GM18519 (cell line): ENCODE measurements around the gene GPR141.

Source experiments
- ATAC-seq: cut with Tn5 transposase; IDR thresholded peaks from one replicate; pipeline ENCODE4 v1.9.1; 2021; ENCODE audit warnings: mild to moderate bottlenecking, moderate library complexity; ENCODE audit not compliant: unreplicated experiment, low FRiP score

The GPR141 gene

GRCh38 chr7:37771801-37772200 lies 88.2 kb downstream of the GPR141 start:
- ATAC-seq: no peak

GRCh38 chr7:37775921-37776320 lies 92.4 kb downstream of the GPR141 start:
- no peak for ATAC-seq

DNA sequence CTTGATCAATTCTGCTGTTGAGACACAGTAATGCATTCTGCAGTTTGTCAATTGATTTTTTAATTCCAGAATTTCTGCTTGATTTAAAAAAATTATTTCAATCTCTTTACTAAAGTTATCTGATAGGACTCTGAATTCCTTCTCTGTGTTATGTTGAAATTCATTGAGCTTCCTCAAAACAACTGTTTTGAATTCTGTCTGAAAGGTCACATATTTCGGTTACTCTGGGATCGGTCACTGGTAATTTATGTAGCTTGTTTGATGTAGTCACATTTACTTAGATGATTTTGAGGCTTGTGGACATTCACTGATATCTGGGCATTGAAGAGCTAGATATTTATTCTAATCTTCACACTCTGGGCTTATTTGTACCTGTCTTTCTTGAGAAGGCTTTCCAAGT lies 97.6 kb downstream of the GPR141 start:
- no peak for ATAC-seq

GRCh38 chr7:37782166-37782565 lies 98.6 kb downstream of the GPR141 start:
- no peak for ATAC-seq

GRCh38 chr7:37784015-37784414 lies 100.4 kb downstream of the GPR141 start:
- ATAC-seq: no peak

GRCh38 chr7:37786741-37787569 lies 103.4 kb downstream of the GPR141 start:
- peak; percentile 66 for ATAC-seq
